Measurements from ENCODE around the gene TRPC4AP.

TRPC4AP gene

GRCh38 chr20:34952671-34953070 is 139.9 kb downstream of the TRPC4AP start:
- DNase-seq (ENCODE audit: extremely low spot score, insufficient read length, low read depth): no peak
- FAIRE-seq: no peak
